ENCODE data around the gene TAX1BP3. TPM values are rescaled to one million over a fixed set of nuclear protein-coding genes. Genes with fewer than 3 reads are reported as not detected.

TAX1BP3 gene
- total RNA-seq, 4 donors from 2014 or later = 44.7 to 98.7 (median 74.0) TPM

DNA sequence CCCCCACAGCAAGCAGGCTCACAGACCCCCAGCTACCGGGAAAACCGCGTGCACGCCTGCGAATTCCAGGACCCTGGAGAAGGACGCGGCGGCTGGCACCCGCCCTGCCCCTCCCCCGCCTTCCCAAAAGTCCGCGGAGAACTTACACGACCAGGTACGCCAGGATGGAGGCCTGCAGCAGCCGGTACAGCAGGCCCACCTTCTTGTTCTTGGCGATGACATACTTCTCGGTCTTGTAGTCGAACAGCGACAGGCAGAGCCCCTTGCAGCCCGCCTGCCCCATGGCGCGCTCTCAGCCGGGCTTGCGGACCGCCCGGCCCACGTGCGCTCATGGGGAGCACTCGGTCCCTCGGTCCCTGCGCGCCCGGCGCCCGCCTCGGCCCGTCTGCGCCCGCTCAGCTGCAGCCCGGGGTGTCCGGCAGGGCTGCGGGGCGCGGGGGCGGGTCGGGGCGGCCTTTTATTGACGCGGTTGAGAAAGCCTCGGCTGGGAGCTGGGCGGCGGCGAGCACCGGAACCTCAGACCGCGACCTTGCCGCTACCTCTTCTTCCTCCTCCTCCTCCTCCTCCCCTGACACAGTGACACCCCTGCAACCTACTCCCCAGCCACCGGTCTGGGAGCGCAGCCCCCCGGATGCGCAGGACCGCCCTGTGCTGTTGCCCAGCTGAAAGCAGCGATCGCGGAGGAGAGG is 27.5 kb upstream of the TAX1BP3 start, which contains the start of gene P2RX5:
P2RX5 (minus strand) TSS at position 433 of the 689 bp plus-strand sequence; CDS start at position 283, 150 bp downstream.
- intact Hi-C loops (cut with DNase I; ENCODE audit: low total_unique reads) = no loop called here
- no peak for DNase-seq
- Histone ChIP-seq H3K27me3 (peaks cover 0 to 16% of the 10 kb centered on the region in 2 donors), H3K4me1 (peaks cover 0 to 14% of the 10 kb centered on the region in 2 donors), H3K4me3 (peak within 1 kb of the TSS; percentile 20 to 28), H3K27ac (no peak within 1 kb of the TSS), H3K36me3 (no peaks in the 10 kb centered on the region), H3K9me3 (peaks cover 0 to 7% of the 10 kb centered on the region in 2 donors)
- TF ChIP-seq, protein P1, sequence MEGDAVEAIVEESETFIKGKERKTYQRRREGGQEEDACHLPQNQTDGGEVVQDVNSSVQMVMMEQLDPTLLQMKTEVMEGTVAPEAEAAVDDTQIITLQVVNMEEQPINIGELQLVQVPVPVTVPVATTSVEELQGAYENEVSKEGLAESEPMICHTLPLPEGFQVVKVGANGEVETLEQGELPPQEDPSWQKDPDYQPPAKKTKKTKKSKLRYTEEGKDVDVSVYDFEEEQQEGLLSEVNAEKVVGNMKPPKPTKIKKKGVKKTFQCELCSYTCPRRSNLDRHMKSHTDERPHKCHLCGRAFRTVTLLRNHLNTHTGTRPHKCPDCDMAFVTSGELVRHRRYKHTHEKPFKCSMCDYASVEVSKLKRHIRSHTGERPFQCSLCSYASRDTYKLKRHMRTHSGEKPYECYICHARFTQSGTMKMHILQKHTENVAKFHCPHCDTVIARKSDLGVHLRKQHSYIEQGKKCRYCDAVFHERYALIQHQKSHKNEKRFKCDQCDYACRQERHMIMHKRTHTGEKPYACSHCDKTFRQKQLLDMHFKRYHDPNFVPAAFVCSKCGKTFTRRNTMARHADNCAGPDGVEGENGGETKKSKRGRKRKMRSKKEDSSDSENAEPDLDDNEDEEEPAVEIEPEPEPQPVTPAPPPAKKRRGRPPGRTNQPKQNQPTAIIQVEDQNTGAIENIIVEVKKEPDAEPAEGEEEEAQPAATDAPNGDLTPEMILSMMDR (IDR thresholded peaks at IDR 0.05) = no peak
- TF ChIP-seq POLR2A (IDR thresholded peaks at IDR 0.05) = no peak

DNA sequence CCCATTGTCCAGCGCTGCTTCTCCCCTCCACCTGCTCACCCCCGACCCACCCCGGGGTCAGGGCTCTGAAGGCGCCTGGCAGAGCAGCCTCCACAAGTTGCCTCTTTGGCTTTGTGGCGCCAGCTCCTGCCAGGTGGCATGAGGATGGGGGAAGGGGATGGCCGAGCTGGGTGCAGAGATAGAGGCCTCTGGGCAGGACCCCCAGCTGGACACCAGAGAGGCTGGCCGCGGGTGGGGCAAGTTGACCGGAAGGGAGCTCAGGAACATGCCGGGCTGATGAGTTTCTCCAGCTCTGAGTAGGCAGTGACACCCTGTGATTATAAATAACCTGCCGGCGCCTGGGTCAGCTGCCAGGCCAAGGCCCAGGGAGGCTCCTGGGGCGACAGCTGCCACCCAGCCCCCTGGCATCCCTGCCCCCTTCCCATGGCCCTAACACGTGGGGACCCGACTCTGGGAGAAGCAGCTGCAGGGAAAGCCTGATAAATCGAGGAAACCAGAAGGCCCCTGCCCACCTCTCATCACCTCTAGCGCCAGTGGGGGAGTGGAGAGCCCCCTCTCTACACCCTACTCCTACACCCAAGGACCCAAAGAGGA is 26.8 kb upstream of the TAX1BP3 start:
- no peak for DNase-seq
- Histone ChIP-seq H3K4me3 (peak overlapping the region; percentile 20 to 28), H3K9me3 (peaks cover 0 to 7% of the 10 kb centered on the region in 2 donors), H3K27ac (no peak overlapping the region), H3K27me3 (peaks cover 0 to 16% of the 10 kb centered on the region in 2 donors), H3K4me1 (peaks cover 0 to 14% of the 10 kb centered on the region in 2 donors), H3K36me3 (no peaks in the 10 kb centered on the region)
- intact Hi-C loops (cut with DNase I; ENCODE audit: low total_unique reads) = no loop called here
- TF ChIP-seq, protein P1 (IDR thresholded peaks at IDR 0.05) = no peak
- TF ChIP-seq POLR2A (IDR thresholded peaks at IDR 0.05) = no peak

DNA sequence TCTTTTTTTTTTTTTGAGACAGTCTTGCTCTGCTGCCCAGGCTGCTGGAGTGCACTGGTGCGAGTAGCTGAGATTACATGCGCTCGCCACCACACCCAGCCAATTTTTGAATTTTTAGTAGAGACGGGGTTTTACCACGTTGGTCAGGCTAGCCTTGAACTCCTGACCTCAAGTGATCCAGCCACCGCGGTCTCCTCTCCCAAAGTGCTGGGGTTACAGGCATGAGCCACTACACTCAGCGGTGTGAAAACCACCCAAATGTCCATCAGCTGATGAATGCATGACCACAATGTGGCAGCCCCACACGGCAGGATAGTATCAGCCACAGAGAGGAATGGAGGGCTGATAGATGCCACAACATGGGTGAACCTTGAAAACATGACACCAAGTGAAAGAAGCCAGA is 25.5 kb upstream of the TAX1BP3 start:
- Histone ChIP-seq H3K4me1 (peaks cover 0 to 14% of the 10 kb centered on the region in 2 donors), H3K27ac (no peak overlapping the region), H3K27me3 (peaks cover 0 to 16% of the 10 kb centered on the region in 2 donors), H3K9me3 (peaks cover 0 to 7% of the 10 kb centered on the region in 2 donors), H3K4me3 (no peak overlapping the region), H3K36me3 (no peaks in the 10 kb centered on the region)
- intact Hi-C loops (cut with DNase I; ENCODE audit: low total_unique reads) = no loop called here
- TF ChIP-seq, protein P1 (IDR thresholded peaks at IDR 0.05) = no peak
- TF ChIP-seq POLR2A (IDR thresholded peaks at IDR 0.05) = no peak
- no peak for DNase-seq

DNA sequence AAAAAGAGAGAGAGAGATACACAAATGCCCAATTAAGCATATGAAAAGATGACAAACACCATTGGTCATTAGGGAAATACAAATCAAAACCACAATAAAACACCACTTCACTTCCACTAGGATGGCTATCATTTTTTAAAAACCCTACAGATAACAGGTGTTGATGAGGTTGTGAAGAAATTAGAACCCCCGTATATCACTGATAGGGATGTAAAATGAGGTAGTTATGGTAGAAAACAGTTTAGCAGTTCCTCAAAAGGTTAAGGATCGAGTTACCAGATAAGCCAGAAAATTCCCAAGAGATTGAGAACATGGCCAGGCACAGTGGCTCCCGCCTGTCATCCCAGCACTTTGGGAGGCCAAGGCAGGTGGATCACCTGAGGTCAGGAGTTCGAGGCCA is 24.8 kb upstream of the TAX1BP3 start:
- H3K4me3 ChIP-seq = no peak overlapping the region
- TF ChIP-seq POLR2A (IDR thresholded peaks at IDR 0.05) = no peak
- TF ChIP-seq, protein P1 (IDR thresholded peaks at IDR 0.05) = no peak
- H3K36me3 ChIP-seq = no peaks in the 10 kb centered on the region
- H3K9me3 ChIP-seq = peaks cover 0 to 7% of the 10 kb centered on the region in 2 donors
- no peak for DNase-seq
- no peak overlapping the region for H3K27ac ChIP-seq
- H3K27me3 ChIP-seq = peaks cover 0 to 16% of the 10 kb centered on the region in 2 donors
- intact Hi-C loops (cut with DNase I; ENCODE audit: low total_unique reads) = no loop called here
- H3K4me1 ChIP-seq = peaks cover 0 to 14% of the 10 kb centered on the region in 2 donors

DNA sequence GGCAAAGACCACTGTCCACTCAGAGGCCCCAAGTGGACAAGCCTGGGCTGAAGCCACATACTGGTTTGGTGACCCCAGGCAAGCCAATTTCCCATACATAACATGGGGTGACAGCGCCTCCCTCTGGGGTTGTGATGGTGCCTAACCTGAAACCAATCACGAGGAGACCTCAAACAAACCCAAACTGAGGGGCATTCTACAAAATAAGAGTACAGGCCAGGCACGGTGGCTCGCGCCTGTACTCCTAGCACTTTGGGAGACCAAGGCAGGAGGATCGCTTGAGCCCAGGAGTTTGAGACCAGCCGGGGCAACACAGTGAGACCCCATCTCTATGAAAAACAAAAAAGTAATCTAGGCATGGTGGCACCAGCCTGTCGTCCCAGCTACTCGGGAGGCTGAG is 24.0 kb upstream of the TAX1BP3 start:
- H3K27me3 ChIP-seq = peaks cover 0 to 16% of the 10 kb centered on the region in 2 donors
- intact Hi-C loops (cut with DNase I; ENCODE audit: low total_unique reads) = no loop called here

More for the DNA sequence above, 24.0 kb upstream of the TAX1BP3 start:
- peaks cover 0 to 14% of the 10 kb centered on the region in 2 donors for H3K4me1 ChIP-seq
- no peaks in the 10 kb centered on the region for H3K9me3 ChIP-seq
- no peak for DNase-seq
- no peak for TF ChIP-seq POLR2A (IDR thresholded peaks at IDR 0.05)
- TF ChIP-seq, protein P1 (IDR thresholded peaks at IDR 0.05) = no peak
- no peak overlapping the region for H3K27ac ChIP-seq
- H3K4me3 ChIP-seq = no peak overlapping the region
- H3K36me3 ChIP-seq = no peaks in the 10 kb centered on the region
